Inflammatory macrophage treated with lipopolysaccharide for 1 hour (primary cell): ENCODE data around the gene HYOU1.
"Not testable (repeated sequence)": the region's sequence is repeated elsewhere in the genome, so short reads cannot be mapped to it uniquely, and the experiment has no call there.

ENCODE experiments used
- DNase-seq, 2 donors: peaks; one replicate each; pipeline ENCODE4 v3.0.0-alpha.2; 2020 to 2022

HYOU1 gene

DNA sequence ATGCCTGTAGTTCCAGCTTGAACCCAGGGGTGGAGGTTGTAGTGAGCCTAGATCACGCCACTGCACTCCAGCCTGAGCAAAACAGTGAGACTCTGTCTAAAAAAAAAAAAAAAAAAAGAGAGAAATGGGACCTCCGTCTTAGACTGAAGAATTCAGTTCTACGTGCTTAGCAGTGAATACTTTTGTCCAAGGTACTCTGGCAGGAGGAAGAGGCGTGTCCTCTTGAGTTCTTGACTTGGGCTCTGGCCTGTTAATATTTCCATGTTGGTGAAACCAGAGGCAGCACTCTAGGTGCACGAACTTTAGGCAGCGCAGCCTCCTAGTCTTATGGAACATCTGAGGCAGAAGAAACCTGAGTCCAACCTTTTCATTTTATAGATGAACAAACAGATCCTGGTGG is 30.1 kb upstream of the HYOU1 start:
- DNase-seq: no peak

GRCh38 chr11:119085437-119085847 is 28.4 kb upstream of the HYOU1 start:
- peak in 1 of 2 donors; percentile 26 for DNase-seq

- peak; percentile 94 for DNase-seq
These were observed 27.8 kb upstream of the HYOU1 start, which contains the start of gene HMBS for GRCh38 chr11:119084663-119085436. Gene HMBS, plus strand, starts transcription at chr11:119084881. Its CDS starts 153 bp downstream, at chr11:119085034.

DNA sequence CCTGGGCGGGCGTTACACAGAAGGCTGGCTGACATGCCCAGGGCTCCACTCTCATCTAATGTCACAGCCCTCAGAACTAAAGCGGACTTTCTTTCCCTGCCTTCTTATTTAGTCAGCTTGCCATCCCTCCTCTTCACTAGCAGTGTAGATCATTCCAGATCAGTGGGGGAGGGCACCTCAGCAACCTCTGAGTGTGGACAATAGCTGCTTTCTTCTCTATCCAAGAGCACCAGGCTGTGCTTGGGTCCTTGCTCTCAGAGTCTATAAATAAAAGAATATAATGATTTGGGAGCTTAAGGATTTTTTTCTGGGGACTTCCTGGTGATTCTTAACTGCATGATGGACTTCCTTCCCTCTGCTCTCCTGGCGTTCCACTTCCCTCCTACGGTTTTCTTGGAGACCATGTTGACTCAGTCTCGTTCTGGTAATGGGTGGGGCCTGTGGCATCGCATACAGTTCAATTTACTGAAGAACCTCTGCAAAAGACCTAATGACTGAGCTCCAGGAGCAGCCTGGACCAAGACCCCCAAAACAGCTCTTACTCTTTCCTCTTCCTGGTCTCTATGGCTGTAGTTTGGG is 24.8 kb upstream of the HYOU1 start:
- DNase-seq: peak; percentile 55 to 77

DNA sequence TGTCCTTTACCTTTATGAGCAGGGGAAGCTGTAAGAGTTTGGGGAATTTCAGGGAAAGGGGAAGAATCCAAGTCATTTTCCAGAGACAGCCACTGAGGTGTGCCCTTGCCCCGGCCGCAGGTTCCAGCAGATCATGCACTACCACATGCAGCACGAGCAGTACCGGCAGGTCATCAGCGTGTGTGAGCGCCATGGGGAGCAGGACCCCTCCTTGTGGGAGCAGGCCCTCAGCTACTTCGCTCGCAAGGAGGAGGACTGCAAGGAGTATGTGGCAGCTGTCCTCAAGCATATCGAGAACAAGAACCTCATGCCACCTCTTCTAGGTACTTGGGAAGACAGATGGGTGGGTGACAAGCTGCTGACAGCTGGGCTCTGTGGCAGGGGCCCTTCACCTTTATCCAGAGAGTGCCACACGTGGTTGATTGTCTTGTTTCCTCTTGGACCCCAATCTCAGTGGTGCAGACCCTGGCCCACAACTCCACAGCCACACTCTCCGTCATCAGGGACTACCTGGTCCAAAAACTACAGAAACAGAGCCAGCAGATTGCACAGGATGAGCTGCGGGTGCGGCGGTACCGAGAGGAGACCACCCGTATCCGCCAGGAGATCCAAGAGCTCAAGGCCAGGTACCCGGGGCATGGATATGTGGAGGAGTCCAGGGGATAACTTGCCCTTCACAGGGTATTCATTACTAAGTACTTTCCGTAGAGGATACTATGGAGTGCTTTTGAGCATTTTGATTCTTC is 21.8 kb upstream of the HYOU1 start:
- DNase-seq: no peak

- no peak for DNase-seq
These were observed 20.8 kb upstream of the HYOU1 start for GRCh38 chr11:119077839-119078238.

- DNase-seq: peak; percentile 93 to 96
These were observed 10.6 kb upstream of the HYOU1 start, which contains the start of gene VPS11 for GRCh38 chr11:119067371-119068222. Gene VPS11, plus strand, starts transcription at chr11:119067818. Its CDS starts 6 bp downstream, at chr11:119067824.

- peak in 1 of 2 donors; percentile 60 for DNase-seq
These were observed 8.4 kb upstream of the HYOU1 start for GRCh38 chr11:119065369-119065768.

DNA sequence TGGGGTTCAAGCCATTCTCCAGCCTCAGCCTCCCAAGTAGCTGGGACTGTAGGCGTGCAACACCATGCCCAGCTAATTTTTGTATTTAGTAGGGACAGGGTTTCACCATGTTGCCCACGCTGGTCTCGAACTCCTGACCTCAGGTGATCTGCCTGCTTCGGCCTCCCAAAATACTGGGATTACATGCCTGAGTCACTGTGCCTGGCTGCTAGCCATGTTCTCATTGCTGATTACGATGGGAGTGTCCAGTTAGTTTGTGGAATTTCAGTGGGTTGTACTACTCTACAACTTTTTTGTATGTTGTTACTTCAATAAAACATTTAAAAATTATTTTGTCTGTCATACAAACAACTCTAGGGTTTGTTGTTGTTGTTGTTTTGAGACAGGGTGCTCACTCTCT is 5.8 kb upstream of the HYOU1 start:
- no peak for DNase-seq

- no peak for DNase-seq
These were observed 4.3 kb upstream of the HYOU1 start for GRCh38 chr11:119061256-119061655.

- DNase-seq: not testable (repeated sequence)
These were observed 2.1 kb upstream of the HYOU1 start for GRCh38 chr11:119059128-119059527.

GRCh38 chr11:119056421-119056999 is 495 bp downstream of the HYOU1 start:
- no peak for DNase-seq

DNA sequence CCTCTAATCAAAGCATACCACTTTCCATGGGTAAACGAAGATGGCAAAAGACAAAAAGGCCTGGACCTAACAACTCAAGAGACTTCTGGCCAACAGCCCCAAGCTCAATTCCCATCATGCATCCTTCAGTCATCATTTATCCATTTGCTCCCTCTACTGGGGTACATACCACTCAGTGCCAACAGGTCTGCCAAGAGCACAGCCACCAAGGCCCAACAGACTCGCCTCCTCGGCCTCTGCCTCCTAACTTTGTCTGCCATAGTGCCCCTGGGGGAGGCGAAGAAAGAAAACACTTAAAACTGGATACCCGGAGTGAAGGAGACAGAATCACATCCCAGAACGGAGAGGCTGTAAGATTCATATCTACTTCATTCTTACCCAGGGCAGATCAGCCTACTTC is 1.1 kb downstream of the HYOU1 start:
- peak in 1 of 2 donors; percentile 27 for DNase-seq

GRCh38 chr11:119054418-119054817 is 2.6 kb downstream of the HYOU1 start:
- DNase-seq: no peak

GRCh38 chr11:119052163-119052814 is 4.7 kb downstream of the HYOU1 start:
- DNase-seq: no peak

GRCh38 chr11:119051440-119052162 is 5.4 kb downstream of the HYOU1 start:
- DNase-seq: no peak

DNA sequence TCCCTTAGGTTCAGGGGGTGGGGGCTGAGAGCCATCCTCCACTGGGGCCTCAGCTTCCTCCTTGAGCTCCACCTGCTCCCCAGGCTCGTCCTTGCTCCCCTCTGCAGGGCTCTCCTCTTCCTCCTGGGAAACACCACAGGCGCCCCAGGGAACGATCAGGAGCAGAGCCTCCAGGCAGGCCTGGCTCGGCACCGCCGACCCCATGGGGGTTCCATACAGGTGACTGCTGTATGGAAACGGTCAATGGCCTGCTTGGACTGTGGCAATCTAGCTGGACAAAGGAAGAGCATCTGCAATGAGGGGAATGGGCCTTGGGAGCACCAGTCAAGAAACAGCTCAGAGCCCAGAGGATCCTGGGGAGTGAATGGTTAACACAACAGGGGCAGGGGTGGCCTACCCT is 7.9 kb downstream of the HYOU1 start:
- no peak for DNase-seq

DNA sequence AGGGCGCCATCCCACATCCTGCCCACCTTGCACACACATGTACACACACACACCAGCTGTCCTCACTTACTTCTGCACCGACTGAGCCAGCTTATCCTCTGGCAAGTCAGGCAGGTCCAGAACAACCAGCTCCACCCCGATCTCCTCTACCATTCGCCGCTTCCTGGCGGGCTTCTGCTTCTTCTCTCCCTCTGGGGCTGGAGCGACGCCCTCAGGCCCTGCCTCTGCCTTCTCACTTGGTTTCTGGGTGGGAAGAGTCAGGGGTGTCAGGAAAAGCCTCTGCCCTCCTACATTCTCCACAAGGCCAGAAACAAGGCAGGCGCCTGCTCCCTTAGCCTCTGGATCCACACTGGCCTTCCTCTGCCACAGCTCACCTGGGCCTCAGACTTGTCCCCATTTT is 8.4 kb downstream of the HYOU1 start:
- no peak for DNase-seq

GRCh38 chr11:119047205-119047604 is 9.8 kb downstream of the HYOU1 start:
- no peak for DNase-seq

- no peak for DNase-seq
These were observed 10.5 kb downstream of the HYOU1 start for GRCh38 chr11:119046489-119046888.

- no peak for DNase-seq
These were observed 12.3 kb downstream of the HYOU1 start for GRCh38 chr11:119044708-119045107.
